Measurements from ENCODE around the gene HLA-DMB.

The HLA-DMB gene

GRCh38 chr6:32964776-32965175 lies 23.9 kb upstream of the HLA-DMB start:
- H3K4me3 ChIP-seq (replicated peaks; ENCODE audit: insufficient read depth, low read length), result no peak overlapping the region
- DNase-seq (ENCODE audit: low read depth in 1 of 2, low spot score in 1 of 2), result no peak
- no peak overlapping the region for H3K27ac ChIP-seq (replicated peaks)
- TF ChIP-seq SPI1 (IDR thresholded peaks at IDR 0.05; ENCODE audit: borderline replicate concordance, low read depth) (no peak), GABPA (IDR thresholded peaks at IDR 0.05; ENCODE audit: low read depth) (no peak), REST (IDR thresholded peaks at IDR 0.05; ENCODE audit: insufficient replicate concordance, low read depth) (no peak), POLR2AphosphoS5 (IDR thresholded peaks at IDR 0.05; ENCODE audit: low read depth) (no peak)
- TF ChIP-seq, protein P1, sequence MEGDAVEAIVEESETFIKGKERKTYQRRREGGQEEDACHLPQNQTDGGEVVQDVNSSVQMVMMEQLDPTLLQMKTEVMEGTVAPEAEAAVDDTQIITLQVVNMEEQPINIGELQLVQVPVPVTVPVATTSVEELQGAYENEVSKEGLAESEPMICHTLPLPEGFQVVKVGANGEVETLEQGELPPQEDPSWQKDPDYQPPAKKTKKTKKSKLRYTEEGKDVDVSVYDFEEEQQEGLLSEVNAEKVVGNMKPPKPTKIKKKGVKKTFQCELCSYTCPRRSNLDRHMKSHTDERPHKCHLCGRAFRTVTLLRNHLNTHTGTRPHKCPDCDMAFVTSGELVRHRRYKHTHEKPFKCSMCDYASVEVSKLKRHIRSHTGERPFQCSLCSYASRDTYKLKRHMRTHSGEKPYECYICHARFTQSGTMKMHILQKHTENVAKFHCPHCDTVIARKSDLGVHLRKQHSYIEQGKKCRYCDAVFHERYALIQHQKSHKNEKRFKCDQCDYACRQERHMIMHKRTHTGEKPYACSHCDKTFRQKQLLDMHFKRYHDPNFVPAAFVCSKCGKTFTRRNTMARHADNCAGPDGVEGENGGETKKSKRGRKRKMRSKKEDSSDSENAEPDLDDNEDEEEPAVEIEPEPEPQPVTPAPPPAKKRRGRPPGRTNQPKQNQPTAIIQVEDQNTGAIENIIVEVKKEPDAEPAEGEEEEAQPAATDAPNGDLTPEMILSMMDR (IDR thresholded peaks at IDR 0.05; ENCODE audit: insufficient read depth, low read length), result no peak
- H3K27me3 ChIP-seq (ENCODE audit: insufficient read depth, poor library complexity, severe bottlenecking), result no peaks in the 10 kb centered on the region

DNA sequence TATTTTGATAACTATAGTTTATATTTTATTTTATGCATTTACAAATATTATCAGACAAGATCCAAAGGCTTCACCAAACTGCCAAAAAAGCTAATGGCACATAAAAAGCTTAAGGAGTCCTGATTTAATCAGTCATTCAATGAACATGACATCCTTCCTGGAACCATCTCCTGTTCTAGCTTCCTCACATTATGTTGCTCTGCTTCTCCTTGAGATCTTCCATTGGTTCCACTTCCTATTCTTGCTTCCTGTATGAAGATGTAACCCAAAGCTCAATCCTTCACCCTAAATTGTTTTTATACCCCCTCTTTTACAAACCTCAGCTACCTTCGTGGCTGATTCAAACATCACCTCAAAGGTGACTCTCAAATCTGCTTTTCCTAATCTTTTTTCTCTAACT lies 23.0 kb upstream of the HLA-DMB start:
- no peaks in the 10 kb centered on the region for H3K27me3 ChIP-seq (ENCODE audit: insufficient read depth, poor library complexity, severe bottlenecking)
- H3K27ac ChIP-seq (replicated peaks), result no peak overlapping the region
- H3K4me3 ChIP-seq (replicated peaks; ENCODE audit: insufficient read depth, low read length), result no peak overlapping the region
- TF ChIP-seq GABPA (IDR thresholded peaks at IDR 0.05; ENCODE audit: low read depth) (no peak), SPI1 (IDR thresholded peaks at IDR 0.05; ENCODE audit: borderline replicate concordance, low read depth) (no peak), POLR2AphosphoS5 (IDR thresholded peaks at IDR 0.05; ENCODE audit: low read depth) (no peak), REST (IDR thresholded peaks at IDR 0.05; ENCODE audit: insufficient replicate concordance, low read depth) (no peak)
- TF ChIP-seq, protein P1 (IDR thresholded peaks at IDR 0.05; ENCODE audit: insufficient read depth, low read length), result no peak
- no peak for DNase-seq (ENCODE audit: low read depth in 1 of 2, low spot score in 1 of 2)

- Histone ChIP-seq H3K4me3 (replicated peaks; ENCODE audit: insufficient read depth, low read length) (no peak overlapping the region), H3K27ac (replicated peaks) (no peak overlapping the region), H3K27me3 (ENCODE audit: insufficient read depth, poor library complexity, severe bottlenecking) (no peaks in the 10 kb centered on the region)
- no peak for TF ChIP-seq POLR2AphosphoS5 (IDR thresholded peaks at IDR 0.05; ENCODE audit: low read depth)
- no peak for TF ChIP-seq REST (IDR thresholded peaks at IDR 0.05; ENCODE audit: insufficient replicate concordance, low read depth)
- TF ChIP-seq SPI1 (IDR thresholded peaks at IDR 0.05; ENCODE audit: borderline replicate concordance, low read depth), result no peak
- TF ChIP-seq, protein P1 (IDR thresholded peaks at IDR 0.05; ENCODE audit: insufficient read depth, low read length), result no peak
- TF ChIP-seq GABPA (IDR thresholded peaks at IDR 0.05; ENCODE audit: low read depth), result no peak
- no peak for DNase-seq (ENCODE audit: low read depth in 1 of 2, low spot score in 1 of 2)
Observed at GRCh38 chr6:32962213-32962826, 21.5 kb upstream of the HLA-DMB start.
